Neural cell (in vitro differentiated cells): Measurements from ENCODE around the gene PARD3B.

ENCODE experiments used
- EP300 ChIP-seq: fragments of 450-650 bp; conservative IDR thresholded peaks from 2 replicates; pipeline ENCODE4 v1.6.1; 2014; ENCODE audit warnings: antibody characterized with exemption, mild to moderate bottlenecking, moderate library complexity; ENCODE audit not compliant: poor library complexity, severe bottlenecking
- MXI1 ChIP-seq: fragments of 450-650 bp; conservative IDR thresholded peaks from 2 replicates; pipeline ENCODE4 v1.6.1; 2014; ENCODE audit warnings: antibody characterized with exemption, mild to moderate bottlenecking; ENCODE audit not compliant: poor library complexity, severe bottlenecking
- TAF1 ChIP-seq: IDR thresholded peaks from 2 replicates; pipeline ENCODE4 v1.6.1; 2012; ENCODE audit warnings: low read depth
- TF ChIP-seq, protein P1 (sequence below): fragments of 450-650 bp; IDR thresholded peaks from 2 replicates; pipeline ENCODE4 v1.5.1; 2014; ENCODE audit warnings: antibody characterized with exemption, mild to moderate bottlenecking, moderate library complexity; ENCODE audit not compliant: poor library complexity, severe bottlenecking
- TF ChIP-seq, protein P2 (sequence below): IDR thresholded peaks from 2 replicates; pipeline ENCODE4 v1.6.1; 2012; ENCODE audit warnings: borderline replicate concordance

DNA sequence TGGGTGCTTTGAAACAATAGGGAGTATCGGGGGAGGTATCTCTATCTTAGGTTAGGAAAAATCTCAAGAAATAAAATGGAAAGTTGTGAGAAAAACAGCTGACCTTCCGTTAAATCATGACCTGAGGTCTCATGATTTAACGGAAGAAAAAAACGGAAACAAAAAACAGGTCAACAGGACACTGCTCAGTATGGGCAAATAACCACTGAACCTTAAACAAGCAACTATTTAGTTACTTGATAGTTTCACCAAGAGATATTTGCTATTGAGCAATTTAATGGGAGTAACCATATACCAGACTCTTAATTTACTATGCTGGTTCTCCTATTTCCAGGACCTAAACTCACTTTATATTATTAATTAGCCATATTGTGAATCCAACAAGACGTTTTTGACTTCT is 150.8 kb downstream of the PARD3B start:
- TF ChIP-seq, protein P1, sequence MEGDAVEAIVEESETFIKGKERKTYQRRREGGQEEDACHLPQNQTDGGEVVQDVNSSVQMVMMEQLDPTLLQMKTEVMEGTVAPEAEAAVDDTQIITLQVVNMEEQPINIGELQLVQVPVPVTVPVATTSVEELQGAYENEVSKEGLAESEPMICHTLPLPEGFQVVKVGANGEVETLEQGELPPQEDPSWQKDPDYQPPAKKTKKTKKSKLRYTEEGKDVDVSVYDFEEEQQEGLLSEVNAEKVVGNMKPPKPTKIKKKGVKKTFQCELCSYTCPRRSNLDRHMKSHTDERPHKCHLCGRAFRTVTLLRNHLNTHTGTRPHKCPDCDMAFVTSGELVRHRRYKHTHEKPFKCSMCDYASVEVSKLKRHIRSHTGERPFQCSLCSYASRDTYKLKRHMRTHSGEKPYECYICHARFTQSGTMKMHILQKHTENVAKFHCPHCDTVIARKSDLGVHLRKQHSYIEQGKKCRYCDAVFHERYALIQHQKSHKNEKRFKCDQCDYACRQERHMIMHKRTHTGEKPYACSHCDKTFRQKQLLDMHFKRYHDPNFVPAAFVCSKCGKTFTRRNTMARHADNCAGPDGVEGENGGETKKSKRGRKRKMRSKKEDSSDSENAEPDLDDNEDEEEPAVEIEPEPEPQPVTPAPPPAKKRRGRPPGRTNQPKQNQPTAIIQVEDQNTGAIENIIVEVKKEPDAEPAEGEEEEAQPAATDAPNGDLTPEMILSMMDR: no peak
- TF ChIP-seq EP300 (no peak), TAF1 (no peak), MXI1 (no peak)
- TF ChIP-seq, protein P2, sequence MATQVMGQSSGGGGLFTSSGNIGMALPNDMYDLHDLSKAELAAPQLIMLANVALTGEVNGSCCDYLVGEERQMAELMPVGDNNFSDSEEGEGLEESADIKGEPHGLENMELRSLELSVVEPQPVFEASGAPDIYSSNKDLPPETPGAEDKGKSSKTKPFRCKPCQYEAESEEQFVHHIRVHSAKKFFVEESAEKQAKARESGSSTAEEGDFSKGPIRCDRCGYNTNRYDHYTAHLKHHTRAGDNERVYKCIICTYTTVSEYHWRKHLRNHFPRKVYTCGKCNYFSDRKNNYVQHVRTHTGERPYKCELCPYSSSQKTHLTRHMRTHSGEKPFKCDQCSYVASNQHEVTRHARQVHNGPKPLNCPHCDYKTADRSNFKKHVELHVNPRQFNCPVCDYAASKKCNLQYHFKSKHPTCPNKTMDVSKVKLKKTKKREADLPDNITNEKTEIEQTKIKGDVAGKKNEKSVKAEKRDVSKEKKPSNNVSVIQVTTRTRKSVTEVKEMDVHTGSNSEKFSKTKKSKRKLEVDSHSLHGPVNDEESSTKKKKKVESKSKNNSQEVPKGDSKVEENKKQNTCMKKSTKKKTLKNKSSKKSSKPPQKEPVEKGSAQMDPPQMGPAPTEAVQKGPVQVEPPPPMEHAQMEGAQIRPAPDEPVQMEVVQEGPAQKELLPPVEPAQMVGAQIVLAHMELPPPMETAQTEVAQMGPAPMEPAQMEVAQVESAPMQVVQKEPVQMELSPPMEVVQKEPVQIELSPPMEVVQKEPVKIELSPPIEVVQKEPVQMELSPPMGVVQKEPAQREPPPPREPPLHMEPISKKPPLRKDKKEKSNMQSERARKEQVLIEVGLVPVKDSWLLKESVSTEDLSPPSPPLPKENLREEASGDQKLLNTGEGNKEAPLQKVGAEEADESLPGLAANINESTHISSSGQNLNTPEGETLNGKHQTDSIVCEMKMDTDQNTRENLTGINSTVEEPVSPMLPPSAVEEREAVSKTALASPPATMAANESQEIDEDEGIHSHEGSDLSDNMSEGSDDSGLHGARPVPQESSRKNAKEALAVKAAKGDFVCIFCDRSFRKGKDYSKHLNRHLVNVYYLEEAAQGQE: no peak
